IMR-90 (cell line): Measurements from ENCODE around the gene BCL11B. TPM values are rescaled to one million over a fixed set of nuclear protein-coding genes. Genes with fewer than 3 reads are reported as not detected.
A peak's percentile ranks its signal among the peaks of the same experiment; 100 is the strongest.

Experiments
- ATAC-seq: fragments of 200-7000 bp; cut with Tn5 transposase; 2 replicates; pipeline ENCODE4 v1.9.1; 2020; ENCODE audit warnings: low read depth, mild to moderate bottlenecking, moderate library complexity
- BruUV-seq: library from RNA; stranded (reverse); fragments of 400-500 nt; replicated peaks from 2 replicates; lab custom pipeline; 2021; lab: Mats Ljungman, UMichigan
- CTCF ChIA-PET: fragments of 300-600 bp; formaldehyde crosslinking; extraction: SDS; loops from one replicate; lab custom pipeline; 2021; ENCODE audit warnings: antibody characterized with exemption; lab: Yijun Ruan, JAX
- POLR2A ChIA-PET: fragments of 300-600 bp; sonication (Branson Sonifier 250); formaldehyde crosslinking; loops from one replicate; lab custom pipeline; 2022; ENCODE audit warnings: antibody characterized with exemption; ENCODE audit not compliant: unreplicated experiment; lab: Charles Lee
- DNase-seq: peaks from one replicate; pipeline ENCODE4 v3.0.0; 2013
- H2AFZ ChIP-seq: replicated peaks from 2 replicates; pipeline ENCODE3; 2013; ENCODE audit warnings: low read length, mild to moderate bottlenecking; ENCODE audit not compliant: poor library complexity
- H2AK5ac ChIP-seq: 2 replicates; pipeline ENCODE4 v1.6.1; 2013; ENCODE audit warnings: low read depth, low read length, inconsistent platforms
- H2AK9ac ChIP-seq: replicated peaks from 2 replicates; pipeline ENCODE3; 2013; ENCODE audit warnings: mild to moderate bottlenecking, low read depth, low read length, moderate library complexity; ENCODE audit not compliant: poor library complexity
- H2BK120ac ChIP-seq: 2 replicates; pipeline ENCODE4 v1.6.1; 2013; ENCODE audit warnings: low read depth, low read length, inconsistent platforms
- H2BK15ac ChIP-seq: 3 replicates; pipeline ENCODE4 v1.6.1; 2013; ENCODE audit warnings: low read depth, low read length, inconsistent platforms
- H2BK20ac ChIP-seq: 2 replicates; pipeline ENCODE4 v1.6.1; 2013; ENCODE audit warnings: low read depth, mild to moderate bottlenecking, inconsistent platforms, low read length, moderate library complexity
- H2BK5ac ChIP-seq: 2 replicates; pipeline ENCODE4 v1.6.1; 2013; ENCODE audit warnings: mild to moderate bottlenecking, low read depth, low read length, inconsistent platforms; ENCODE audit not compliant: poor library complexity, severe bottlenecking
- H3K14ac ChIP-seq: replicated peaks from 2 replicates; pipeline ENCODE4 v1.6.1; 2013; ENCODE audit warnings: low read depth, low read length, inconsistent platforms
- H3K18ac ChIP-seq: 2 replicates; pipeline ENCODE4 v1.6.1; 2013; ENCODE audit warnings: low read depth, low read length, control low read depth
- H3K23ac ChIP-seq: 2 replicates; pipeline ENCODE4 v1.6.1; 2013; ENCODE audit warnings: low read depth, low read length, inconsistent platforms
- H3K27ac ChIP-seq: 2 replicates; pipeline ENCODE4 v1.5.1; 2013; ENCODE audit warnings: mild to moderate bottlenecking, control low read depth, low read length; ENCODE audit not compliant: insufficient read depth
- H3K27me3 ChIP-seq: 2 replicates; pipeline ENCODE4 v1.6.1; 2013; ENCODE audit warnings: low read length; ENCODE audit not compliant: control insufficient read depth, insufficient read depth
- H3K36me3 ChIP-seq: 2 replicates; pipeline ENCODE4 v1.6.1; 2013; ENCODE audit warnings: low read length, mixed read lengths; ENCODE audit not compliant: control insufficient read depth, insufficient read depth
- H3K4ac ChIP-seq: 2 replicates; pipeline ENCODE4 v1.6.1; 2013; ENCODE audit warnings: low read depth, low read length, inconsistent platforms
- H3K4me1 ChIP-seq: 2 replicates; pipeline ENCODE4 v1.6.1; 2013; ENCODE audit warnings: low read length, mixed read lengths; ENCODE audit not compliant: control insufficient read depth, insufficient read depth
- H3K4me2 ChIP-seq: 2 replicates; pipeline ENCODE4 v1.6.1; 2013; ENCODE audit warnings: low read depth, mild to moderate bottlenecking, control low read depth, low read length, moderate library complexity
- H3K4me3 ChIP-seq: 2 replicates; pipeline ENCODE4 v1.5.1; 2013; ENCODE audit warnings: low read depth, mild to moderate bottlenecking, control low read depth, low read length, moderate library complexity; ENCODE audit not compliant: insufficient read depth
- H3K56ac ChIP-seq: 2 replicates; pipeline ENCODE4 v1.6.1; 2013; ENCODE audit warnings: low read length, inconsistent platforms; ENCODE audit not compliant: insufficient read depth; ENCODE audit errors: extremely low read depth
- H3K79me1 ChIP-seq, 2 experiments: 2 replicates each; pipeline ENCODE4 v1.6.1; 2013; ENCODE audit warnings: low read length in 2 of 2, inconsistent platforms in 1 of 2, low read depth in 1 of 2
- H3K9ac ChIP-seq: 2 replicates; pipeline ENCODE4 v1.6.1; 2013; ENCODE audit warnings: low read depth, low read length, control low read depth
- H3K9me1 ChIP-seq: 2 replicates; pipeline ENCODE4 v1.6.1; 2013; ENCODE audit warnings: low read length, inconsistent platforms; ENCODE audit not compliant: insufficient read depth
- H3K9me3 ChIP-seq: 2 replicates; pipeline ENCODE4 v1.6.1; 2013; ENCODE audit warnings: low read length; ENCODE audit not compliant: control insufficient read depth, insufficient read depth
- H4K20me1 ChIP-seq: 2 replicates; pipeline ENCODE4 v1.6.1; 2013; ENCODE audit warnings: low read length, inconsistent platforms; ENCODE audit not compliant: insufficient read depth
- H4K5ac ChIP-seq: 2 replicates; pipeline ENCODE4 v1.6.1; 2013; ENCODE audit warnings: mild to moderate bottlenecking, low read depth, low read length, control low read depth
- H4K8ac ChIP-seq, 2 experiments: 2 replicates each; pipeline ENCODE4 v1.6.1; 2013; ENCODE audit warnings: low read depth in 2 of 2, low read length in 2 of 2, control low read depth in 1 of 2, inconsistent platforms in 1 of 2
- H4K91ac ChIP-seq: 2 replicates; pipeline ENCODE4 v1.6.1; 2013; ENCODE audit warnings: low read depth, low read length, inconsistent platforms; ENCODE audit not compliant: insufficient read depth
- BHLHE40 ChIP-seq: fragments of 150-350 bp; IDR thresholded peaks from 2 replicates; pipeline ENCODE4 v1.6.1; 2016; ENCODE audit warnings: mild to moderate bottlenecking, low read depth, low read length
- CHD1 ChIP-seq: IDR thresholded peaks from 2 replicates; pipeline ENCODE4 v1.6.1; 2012; ENCODE audit warnings: low read depth, low read length, improper control_type of control experiment
- ELK1 ChIP-seq: fragments of 150-350 bp; IDR thresholded peaks from 2 replicates; pipeline ENCODE4 v1.6.1; 2016; ENCODE audit warnings: low read depth, mild to moderate bottlenecking, low read length, moderate library complexity, borderline replicate concordance
- FOS ChIP-seq: fragments of 150-350 bp; IDR thresholded peaks from 2 replicates; pipeline ENCODE4 v1.6.1; 2016; ENCODE audit warnings: low read depth, low read length
- MAZ ChIP-seq: IDR thresholded peaks from 2 replicates; pipeline ENCODE4 v1.6.1; 2012; ENCODE audit warnings: low read depth, mild to moderate bottlenecking, low read length, improper control_type of control experiment, moderate library complexity, borderline replicate concordance
- MXI1 ChIP-seq: IDR thresholded peaks from 2 replicates; pipeline ENCODE4 v1.6.1; 2012; ENCODE audit warnings: low read depth, mild to moderate bottlenecking, low read length, moderate library complexity, borderline replicate concordance
- POLR2A ChIP-seq: IDR thresholded peaks from 2 replicates; pipeline ENCODE4 v1.6.1; 2012; ENCODE audit warnings: mild to moderate bottlenecking, low read depth, low read length
- RFX5 ChIP-seq: IDR thresholded peaks from 2 replicates; pipeline ENCODE4 v1.8.0; 2012; ENCODE audit warnings: low read depth, mild to moderate bottlenecking, low read length, moderate library complexity
- SMC3 ChIP-seq: fragments of 150-350 bp; IDR thresholded peaks from 2 replicates; pipeline ENCODE4 v1.6.1; 2016; ENCODE audit warnings: low read depth, mild to moderate bottlenecking, antibody characterized with exemption, low read length, moderate library complexity
- USF2 ChIP-seq: fragments of 150-350 bp; IDR thresholded peaks from 2 replicates; pipeline ENCODE4 v1.6.1; 2017; ENCODE audit warnings: mild to moderate bottlenecking, antibody characterized with exemption, low read length, low read depth
- WGBS, 2 experiments: methylation state at CpG; one replicate each; pipeline versions ENCODE4 v1.1.5 to v1.1.7; 2013; ENCODE audit warnings: missing lambda C conversion rate in 2 of 2; ENCODE audit not compliant: insufficient read length in 1 of 2; ENCODE audit errors: extremely low coverage in 2 of 2; 5-methylcytosine and 5-hydroxymethylcytosine counted together
- dilution Hi-C: fragments of 300-500 bp; cut with HindIII; formaldehyde crosslinking; loops from one replicate; pipeline ENCODE4 v1.14.3; 2018; ENCODE audit warnings: low sequenced_read_pairs; ENCODE audit not compliant: unreplicated experiment
- in situ Hi-C: fragments of 300-500 bp; cut with MboI; formaldehyde crosslinking; loops from 3 replicates; pipeline ENCODE4 v1.14.3; 2019; ENCODE audit warnings: low sequenced_read_pairs, inconsistent platforms, mixed read lengths
- intact Hi-C: fragments of 100-400 bp; cut with micrococcal nuclease; formaldehyde crosslinking; loops from 2 replicates; pipeline ENCODE4 v1.10.0; 2022
- polyA plus RNA-seq, 3 experiments: library from polyadenylated mRNA; depleted of rRNA; stranded (reverse); fragments of >200 nt; gene quantifications; 2 replicates each; pipeline ENCODE4 v1.2.3, GENCODE V29; 2012; ENCODE audit warnings: low replicate concordance in 1 of 3
- total RNA-seq: library from RNA; depleted of rRNA; stranded (reverse); fragments of >200 nt; gene quantifications from 2 replicates; pipeline ENCODE4 v1.2.3, GENCODE V29; 2012
- TF ChIP-seq, protein P1 (sequence below): conservative IDR thresholded peaks from 2 replicates; pipeline ENCODE4 v1.5.1; 2012; ENCODE audit warnings: mild to moderate bottlenecking, low read depth, low read length, improper control_type of control experiment

Gene BCL11B
- total and polyA plus RNA-seq, 2 of the 4 experiments (the other 2 are of a cell fraction) = under 0.01 TPM; not detected in 1

DNA sequence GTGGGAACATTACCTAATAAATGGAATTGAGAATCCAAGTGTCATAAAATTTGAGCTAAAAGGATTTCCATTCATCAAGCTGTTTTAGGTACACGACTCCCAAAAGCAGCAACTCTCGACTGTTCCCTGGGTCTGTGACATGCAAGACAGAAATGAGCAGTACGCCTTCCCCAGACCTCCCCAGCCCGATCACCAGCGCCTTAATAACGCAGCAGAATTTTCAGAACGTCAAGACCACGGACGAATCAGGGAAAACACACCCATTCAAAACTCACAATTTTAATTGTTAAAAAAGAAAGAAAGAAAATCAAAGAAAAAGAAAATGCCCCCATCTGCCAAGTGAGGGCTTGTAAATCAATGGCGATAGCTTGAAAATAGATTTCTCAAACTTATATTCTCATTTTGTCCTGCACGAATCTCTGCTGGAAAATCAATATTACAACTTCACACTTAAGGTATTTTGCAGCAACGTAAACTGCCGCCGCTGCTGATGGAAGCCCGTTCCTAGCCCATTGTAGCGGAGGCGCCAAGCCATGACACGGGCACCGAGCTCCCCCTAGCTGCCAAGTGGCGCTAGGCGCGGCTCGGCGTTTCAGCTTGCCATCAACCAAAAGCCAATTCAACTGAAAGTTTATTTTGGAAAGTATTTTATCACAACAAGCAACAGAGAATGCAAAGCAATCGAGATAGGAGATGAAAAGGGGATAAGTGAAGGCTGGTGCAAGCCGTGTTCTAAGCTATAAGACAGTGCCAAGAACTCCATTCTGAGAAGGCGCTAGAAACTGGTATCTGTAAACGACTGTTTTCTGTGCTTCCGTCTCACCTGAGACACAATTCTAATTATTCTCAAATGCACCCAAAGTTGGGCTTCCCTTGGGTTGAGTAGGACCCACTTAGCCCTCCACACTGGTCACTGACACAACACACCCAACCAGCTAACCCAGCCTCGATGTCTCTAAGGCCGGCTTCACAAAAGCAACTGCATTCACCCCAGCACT, 5.5 kb downstream of the BCL11B start (continued):
- TF ChIP-seq, protein P1, sequence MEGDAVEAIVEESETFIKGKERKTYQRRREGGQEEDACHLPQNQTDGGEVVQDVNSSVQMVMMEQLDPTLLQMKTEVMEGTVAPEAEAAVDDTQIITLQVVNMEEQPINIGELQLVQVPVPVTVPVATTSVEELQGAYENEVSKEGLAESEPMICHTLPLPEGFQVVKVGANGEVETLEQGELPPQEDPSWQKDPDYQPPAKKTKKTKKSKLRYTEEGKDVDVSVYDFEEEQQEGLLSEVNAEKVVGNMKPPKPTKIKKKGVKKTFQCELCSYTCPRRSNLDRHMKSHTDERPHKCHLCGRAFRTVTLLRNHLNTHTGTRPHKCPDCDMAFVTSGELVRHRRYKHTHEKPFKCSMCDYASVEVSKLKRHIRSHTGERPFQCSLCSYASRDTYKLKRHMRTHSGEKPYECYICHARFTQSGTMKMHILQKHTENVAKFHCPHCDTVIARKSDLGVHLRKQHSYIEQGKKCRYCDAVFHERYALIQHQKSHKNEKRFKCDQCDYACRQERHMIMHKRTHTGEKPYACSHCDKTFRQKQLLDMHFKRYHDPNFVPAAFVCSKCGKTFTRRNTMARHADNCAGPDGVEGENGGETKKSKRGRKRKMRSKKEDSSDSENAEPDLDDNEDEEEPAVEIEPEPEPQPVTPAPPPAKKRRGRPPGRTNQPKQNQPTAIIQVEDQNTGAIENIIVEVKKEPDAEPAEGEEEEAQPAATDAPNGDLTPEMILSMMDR = peak; percentile 96
- TF ChIP-seq BHLHE40 = no peak

- no peak overlapping the region for H3K4me3 ChIP-seq
- H4K5ac ChIP-seq = no peak overlapping the region
- ChIA-PET CTCF (no interaction called here), POLR2A (no interaction called here)
- H4K8ac ChIP-seq = no peak overlapping the region
- intact Hi-C loops = no loop called here
- H3K14ac ChIP-seq = no peak overlapping the region
- no peak overlapping the region for H3K27ac ChIP-seq
- no peak overlapping the region for H2AFZ ChIP-seq
- TF ChIP-seq MAZ (no peak), SMC3 (no peak), POLR2A (no peak), RFX5 (no peak), USF2 (no peak), CHD1 (no peak), MXI1 (no peak), ELK1 (no peak), FOS (no peak)
- no peak for DNase-seq
- H3K4me1 ChIP-seq = no peaks in the 10 kb centered on the region
- BruUV-seq = no TSS peak
- H4K20me1 ChIP-seq = no peaks in the 10 kb centered on the region
- H3K9ac ChIP-seq = no peak overlapping the region
- H3K18ac ChIP-seq = no peak overlapping the region
- H2BK120ac ChIP-seq = no peak overlapping the region
- dilution Hi-C loops = no loop called here
- no peak overlapping the region for H2BK5ac ChIP-seq
- no peak for ATAC-seq
- H3K4me2 ChIP-seq = no peak overlapping the region
- H3K36me3 ChIP-seq = no peaks in the 10 kb centered on the region
- H4K91ac ChIP-seq = no peak overlapping the region
- H3K56ac ChIP-seq = no peak overlapping the region
- H3K9me3 ChIP-seq = no peaks in the 10 kb centered on the region
- no peak overlapping the region for H3K23ac ChIP-seq
- H3K79me1 ChIP-seq = no peaks in the 10 kb centered on the region
- H2AK5ac ChIP-seq = no peak overlapping the region
- H3K4ac ChIP-seq = no peak overlapping the region
- no peak overlapping the region for H2BK15ac ChIP-seq
- in situ Hi-C loops = no loop called here
- WGBS, 2 experiments = no CpG with 5 or more reads among the region's 10 CpGs
- no peak overlapping the region for H2AK9ac ChIP-seq
- no peaks in the 10 kb centered on the region for H3K9me1 ChIP-seq
- H3K27me3 ChIP-seq = peaks cover 33% of the 10 kb centered on the region
- no peak overlapping the region for H2BK20ac ChIP-seq
Measured at GRCh38 chr14:99265571-99265970, 6.4 kb downstream of the BCL11B start.
